ENCODE measurements around the gene CLCF1. TPM values are rescaled to one million over a fixed set of nuclear protein-coding genes. Genes with fewer than 3 reads are reported as not detected.

CLCF1 gene
- total RNA-seq, 2 donors from 2014 or later: 10.0 to 15.2 TPM

DNA sequence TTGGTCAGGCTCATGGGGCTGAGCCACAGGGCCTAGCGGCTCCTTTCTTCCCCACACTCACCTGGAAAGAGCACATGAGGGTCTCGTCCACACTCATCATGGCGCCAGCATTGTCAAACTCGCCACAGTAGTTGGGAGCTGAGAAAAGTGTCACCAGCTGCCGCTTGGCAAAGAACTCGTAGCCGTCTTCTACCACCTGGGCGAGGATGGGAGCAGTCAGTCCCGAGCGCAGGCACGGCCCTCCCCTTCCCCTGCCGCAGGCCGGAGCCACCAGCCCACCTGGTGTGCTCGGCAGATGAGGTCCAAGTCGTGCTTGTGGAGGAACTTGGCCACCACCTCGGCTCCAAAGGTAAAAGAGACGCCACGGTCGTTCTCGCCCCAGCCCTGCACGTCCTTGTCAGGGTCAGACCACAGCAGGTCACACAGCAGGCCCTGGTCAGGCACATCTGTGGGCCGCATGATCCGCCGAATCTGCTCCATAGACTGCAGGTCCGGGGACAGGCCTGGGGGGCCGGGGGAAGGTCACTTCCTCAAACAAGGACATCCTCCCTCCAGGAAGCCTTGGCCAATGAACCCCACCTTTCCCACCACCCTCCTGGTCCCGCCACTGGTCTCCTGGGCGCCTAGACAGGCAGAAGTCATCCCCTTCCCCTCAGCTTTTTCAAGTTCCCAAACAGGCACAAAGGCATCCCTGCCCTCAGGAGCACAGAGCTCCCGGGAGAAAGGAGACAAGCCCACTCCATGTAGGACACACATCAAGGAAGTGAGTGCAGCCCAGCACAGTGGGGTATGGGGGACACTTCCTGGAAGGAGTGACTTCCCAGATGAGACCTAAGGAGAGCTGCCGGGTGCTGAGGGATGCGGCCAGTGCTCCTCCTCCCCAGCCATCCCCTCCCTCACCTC lies 25.5 kb upstream of the CLCF1 start:
- no peak for DNase-seq (ENCODE audit: low spot score)
- intact Hi-C loops (cut with DNase I): loop anchor here in 1 of 2 donors (5.0 kb wide), 1 partner anchor 477 kb away; no protein-coding TSS in a partner anchor

DNA sequence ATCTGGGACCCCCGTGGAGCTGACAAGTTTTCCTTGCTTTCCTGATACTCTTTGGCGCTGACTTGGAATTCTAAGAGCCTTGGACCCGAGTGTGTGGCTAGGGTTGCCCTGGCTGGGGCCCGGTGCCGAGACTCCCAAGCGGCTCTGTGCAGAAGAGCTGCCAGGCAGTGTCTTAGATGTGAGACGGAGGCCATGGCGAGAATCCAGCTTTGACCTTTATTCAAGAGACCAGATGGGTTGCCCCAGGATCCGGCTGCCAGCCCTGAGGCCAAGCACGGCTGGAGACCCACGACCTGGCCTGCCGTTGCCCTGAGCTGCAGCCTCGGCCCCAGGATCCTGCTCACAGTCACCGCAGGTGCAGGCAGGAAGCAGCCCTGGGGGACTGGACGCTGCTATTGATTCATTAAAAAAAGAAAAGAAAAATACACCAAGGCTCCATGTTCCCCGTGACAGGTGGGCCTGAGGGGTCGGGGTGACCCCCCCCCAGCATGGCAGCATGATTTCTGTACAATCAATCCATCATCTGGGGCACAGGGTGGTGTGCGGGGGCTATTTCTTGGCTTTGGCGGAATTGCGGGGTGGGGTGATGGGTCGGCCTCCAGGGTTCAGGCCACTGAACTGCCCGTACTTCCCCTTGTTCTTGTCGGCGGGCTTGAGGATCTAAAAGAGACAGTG lies 24.7 kb upstream of the CLCF1 start:
- intact Hi-C loops (cut with DNase I): loop anchor here in 1 of 2 donors (5.0 kb wide), 1 partner anchor 476 kb away; no protein-coding TSS in a partner anchor
- no peak for DNase-seq (ENCODE audit: low spot score)

DNA sequence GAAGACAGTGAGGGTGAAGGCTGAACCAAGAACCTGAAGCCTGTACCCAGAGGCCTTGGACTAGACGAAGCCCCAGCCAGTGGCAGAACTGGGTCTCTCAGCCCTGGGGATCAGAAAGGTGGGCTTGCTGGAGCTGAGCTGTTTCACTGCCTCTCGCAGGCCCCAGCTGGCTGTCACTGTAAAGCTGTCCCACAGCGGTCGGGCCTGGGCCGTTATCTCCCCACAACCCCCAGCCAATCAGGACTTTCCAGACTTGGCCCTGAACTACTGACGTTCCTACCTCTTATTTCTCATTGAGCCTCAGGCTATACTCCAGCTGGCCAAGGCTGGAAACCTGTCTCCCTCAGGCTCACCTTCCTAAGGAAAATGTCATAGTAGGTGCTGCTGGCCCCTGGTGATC lies 24.1 kb upstream of the CLCF1 start:
- no peak for DNase-seq (ENCODE audit: low spot score)
- intact Hi-C loops (cut with DNase I): loop anchor here in 1 of 2 donors (5.0 kb wide), 1 partner anchor 475 kb away; no protein-coding TSS in a partner anchor

DNA sequence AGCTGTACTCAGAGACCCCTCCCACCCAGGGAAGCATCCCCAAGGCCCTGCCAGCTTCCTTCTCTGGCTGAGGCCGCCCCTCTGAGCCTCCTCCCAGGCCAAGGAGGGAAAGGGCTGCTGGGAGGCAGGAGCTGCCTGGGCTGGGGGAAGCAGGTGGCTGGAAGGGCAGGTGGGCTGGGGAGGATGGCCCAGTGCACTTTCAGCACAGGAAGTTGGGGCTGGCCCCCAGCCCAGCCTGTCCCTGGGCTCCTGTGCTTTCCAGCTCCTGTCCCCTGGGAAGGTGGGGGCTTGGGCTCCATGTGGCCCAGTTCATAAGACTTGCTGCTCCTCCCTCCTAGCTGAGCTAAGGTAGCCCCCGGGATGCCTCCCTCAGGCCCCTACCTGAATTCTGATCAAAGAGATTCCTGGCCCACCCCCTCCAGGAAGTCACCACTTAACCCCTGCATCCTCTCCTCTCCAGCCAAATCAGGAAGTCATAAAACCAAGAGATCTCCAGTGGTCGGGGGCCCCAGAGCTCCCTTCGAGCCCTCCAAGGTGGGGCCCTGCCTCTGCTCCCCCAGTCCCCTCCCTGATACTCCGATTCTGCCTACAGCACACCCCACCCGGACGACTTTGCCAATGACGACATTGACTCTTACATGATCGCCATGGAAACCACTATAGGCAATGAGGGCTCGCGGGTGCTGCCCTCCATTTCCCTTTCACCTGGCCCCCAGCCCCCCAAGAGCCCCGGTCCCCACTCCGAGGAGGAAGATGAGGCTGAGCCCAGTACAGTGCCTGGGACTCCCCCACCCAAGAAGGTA lies 23.4 kb upstream of the CLCF1 start:
- no peak for DNase-seq (ENCODE audit: low spot score)
- intact Hi-C loops (cut with DNase I): loop anchor here in 1 of 2 donors (5.0 kb wide), 1 partner anchor 474 kb away; no protein-coding TSS in a partner anchor

DNA sequence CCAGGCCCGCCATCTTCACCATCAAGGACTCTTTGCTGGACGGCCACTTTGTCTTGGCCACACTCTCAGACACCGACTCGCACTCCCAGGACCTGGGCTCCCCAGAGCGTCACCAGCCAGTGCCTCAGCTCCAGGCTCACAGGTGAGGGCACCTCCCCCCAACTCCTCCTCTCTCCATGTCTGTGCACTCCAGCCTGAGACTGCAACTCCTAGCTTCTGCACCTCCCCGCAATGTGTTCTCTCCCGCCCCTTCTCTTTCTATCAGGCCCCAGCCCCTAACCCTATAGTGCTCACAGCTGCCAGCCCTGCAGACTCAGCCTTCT lies 22.8 kb upstream of the CLCF1 start:
- intact Hi-C loops (cut with DNase I): loop anchor here in 1 of 2 donors (5.0 kb wide), 1 partner anchor 474 kb away; no protein-coding TSS in a partner anchor
- no peak for DNase-seq (ENCODE audit: low spot score)

DNA sequence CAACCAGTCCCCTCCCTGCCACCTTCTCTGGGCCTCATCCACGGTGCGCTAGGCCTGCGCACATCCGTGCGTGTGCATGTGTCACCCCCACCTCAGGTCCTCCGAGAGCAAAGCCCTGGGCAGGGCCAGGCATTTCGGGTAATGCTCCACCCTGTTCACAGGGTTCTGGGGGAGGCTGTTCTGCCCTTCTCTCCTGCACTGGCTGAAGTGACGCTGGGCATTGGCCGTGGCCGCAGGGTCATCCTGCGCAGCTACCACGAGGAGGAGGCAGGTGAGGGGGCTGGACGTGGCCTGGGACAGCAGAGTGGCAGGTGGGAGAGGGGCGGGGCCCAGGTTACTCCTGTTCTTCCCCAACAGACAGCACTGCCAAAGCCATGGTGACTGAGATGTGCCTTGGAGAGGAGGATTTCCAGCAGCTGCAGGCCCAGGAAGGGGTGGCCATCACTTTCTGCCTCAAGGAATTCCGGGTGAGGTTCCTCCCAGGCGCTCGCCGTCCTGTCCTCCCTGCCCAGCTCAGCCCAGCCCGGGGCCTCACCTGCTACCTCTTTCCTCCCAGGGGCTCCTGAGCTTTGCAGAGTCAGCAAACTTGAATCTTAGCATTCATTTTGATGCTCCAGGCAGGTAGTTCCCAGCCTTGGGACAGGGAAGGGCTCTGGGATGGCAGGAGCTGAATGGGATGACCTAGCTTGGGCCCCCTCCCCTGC lies 22.3 kb upstream of the CLCF1 start:
- no peak for DNase-seq (ENCODE audit: low spot score)
- intact Hi-C loops (cut with DNase I): loop anchor here in 1 of 2 donors (5.0 kb wide), 1 partner anchor 473 kb away; no protein-coding TSS in a partner anchor

DNA sequence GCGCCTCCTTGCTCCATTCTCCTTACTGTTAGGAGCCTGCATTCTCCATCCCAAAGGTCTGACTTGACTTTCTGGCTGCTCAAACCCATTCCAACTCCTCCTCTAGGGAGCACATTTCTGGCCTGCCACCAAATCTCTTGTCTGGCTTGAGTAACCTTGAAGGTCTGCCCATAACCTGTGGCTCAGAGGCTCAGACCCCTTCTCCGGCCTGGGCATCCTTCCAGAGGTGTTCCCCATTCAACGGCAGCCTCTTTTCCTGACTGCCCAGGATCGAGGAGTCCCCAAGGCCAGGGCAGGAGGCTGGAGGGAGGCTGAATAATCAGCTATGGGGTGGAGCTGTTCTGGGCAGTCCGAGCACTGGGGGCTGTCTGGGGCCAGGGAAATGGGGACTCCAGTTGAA lies 20.6 kb upstream of the CLCF1 start:
- no peak for DNase-seq (ENCODE audit: low spot score)
- intact Hi-C loops (cut with DNase I): loop anchor here in 1 of 2 donors (5.0 kb wide), 1 partner anchor 122 kb away; no protein-coding TSS in a partner anchor

DNA sequence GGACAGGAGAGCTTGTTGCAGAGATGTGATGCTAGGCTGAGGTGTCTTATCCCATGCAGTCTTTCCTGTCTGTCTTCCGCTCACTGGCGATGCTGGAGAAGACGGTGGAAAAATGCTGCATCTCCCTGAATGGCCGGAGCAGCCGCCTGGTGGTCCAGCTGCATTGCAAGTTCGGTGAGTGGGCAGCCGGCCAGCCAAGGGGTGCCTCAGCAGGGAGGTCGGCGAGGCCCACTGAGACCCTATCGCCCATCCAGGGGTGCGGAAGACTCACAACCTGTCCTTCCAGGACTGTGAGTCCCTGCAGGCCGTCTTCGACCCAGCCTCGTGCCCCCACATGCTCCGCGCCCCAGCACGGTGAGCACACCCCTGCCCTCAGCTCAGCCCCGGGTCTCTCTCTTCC lies 20.0 kb upstream of the CLCF1 start:
- intact Hi-C loops (cut with DNase I): loop anchor here in 1 of 2 donors (5.0 kb wide), 1 partner anchor 121 kb away; no protein-coding TSS in a partner anchor
- no peak for DNase-seq (ENCODE audit: low spot score)

DNA sequence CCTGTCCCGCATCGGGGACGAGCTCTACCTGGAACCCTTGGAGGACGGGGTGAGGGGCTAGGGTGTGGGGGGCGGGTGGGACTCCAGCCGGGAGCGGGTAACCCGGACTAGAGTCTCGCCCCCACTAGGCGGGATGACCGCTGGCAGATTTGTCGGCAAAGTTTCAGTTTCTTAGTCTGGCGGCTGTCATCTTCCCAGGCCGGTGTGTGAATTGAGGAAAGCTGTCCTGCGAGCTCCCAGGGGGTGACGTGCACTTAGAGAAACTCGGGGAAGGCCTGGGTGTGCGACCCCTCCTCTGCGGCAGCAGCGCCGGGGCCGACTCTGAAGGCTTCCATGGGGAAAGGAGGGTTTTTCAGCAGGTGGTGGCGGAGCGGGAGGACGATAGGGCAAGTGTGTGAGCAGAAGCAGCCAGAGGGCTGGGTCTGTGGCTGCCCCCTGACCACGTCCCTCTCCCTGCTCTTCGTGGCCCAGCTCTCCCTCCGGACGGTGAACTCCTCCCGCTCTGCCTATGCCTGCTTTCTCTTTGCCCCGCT lies 18.9 kb upstream of the CLCF1 start:
- DNase-seq (ENCODE audit: low spot score): no peak
- intact Hi-C loops (cut with DNase I): loop anchor here in 1 of 2 donors (5.0 kb wide), 1 partner anchor 120 kb away; no protein-coding TSS in a partner anchor

DNA sequence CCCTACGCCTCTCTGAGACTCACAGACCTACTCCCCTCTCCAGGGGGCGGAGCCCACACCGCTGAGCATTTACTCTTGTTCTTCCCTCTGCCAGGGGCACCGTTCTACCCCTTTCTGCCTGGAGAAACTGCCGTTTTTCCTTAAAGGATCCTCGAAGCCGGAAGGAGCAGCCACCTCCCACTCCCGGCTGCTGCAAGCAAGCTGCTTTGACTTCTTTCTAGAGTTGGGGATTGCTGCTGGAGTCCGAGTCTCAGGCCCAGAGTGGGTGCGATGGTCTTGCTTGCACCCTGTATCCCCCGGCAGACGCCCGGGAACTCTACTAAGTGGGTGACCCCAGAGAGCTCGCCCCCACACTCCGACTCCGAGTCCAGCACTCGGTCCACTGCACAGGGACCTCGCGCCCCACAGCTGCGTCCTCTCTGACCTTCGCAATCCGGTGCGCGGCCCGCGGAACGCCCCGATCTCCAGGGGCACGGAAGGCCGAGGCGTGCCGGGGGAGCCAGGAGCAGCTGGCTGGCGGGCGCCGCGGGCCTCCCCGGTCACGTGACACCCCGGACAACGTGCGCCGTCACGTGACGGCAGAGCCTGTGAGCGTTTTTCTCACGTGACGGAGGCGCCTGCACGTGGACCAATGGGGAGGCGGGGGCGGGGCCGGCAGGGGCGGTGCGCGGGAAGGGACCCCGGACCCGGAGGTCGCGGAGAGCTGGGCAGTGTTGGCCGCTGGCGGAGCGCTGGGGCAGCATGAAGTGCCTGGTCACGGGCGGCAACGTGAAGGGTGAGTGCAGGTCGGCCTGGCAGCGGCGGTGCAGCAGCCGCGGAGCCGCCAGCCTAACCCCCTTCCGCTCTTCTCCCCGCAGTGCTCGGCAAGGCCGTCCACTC lies 18.1 kb upstream of the CLCF1 start, which contains the start of gene RAD9A:
TSS of gene RAD9A (plus strand) at position 683 of the 879 bp plus-strand sequence. CDS start at position 742, 59 bp downstream.
- DNase-seq (ENCODE audit: low spot score): peak; percentile 98
- intact Hi-C loops (cut with DNase I): loop anchor here in 1 of 2 donors (5.0 kb wide), 1 partner anchor 119 kb away; no protein-coding TSS in a partner anchor

DNA sequence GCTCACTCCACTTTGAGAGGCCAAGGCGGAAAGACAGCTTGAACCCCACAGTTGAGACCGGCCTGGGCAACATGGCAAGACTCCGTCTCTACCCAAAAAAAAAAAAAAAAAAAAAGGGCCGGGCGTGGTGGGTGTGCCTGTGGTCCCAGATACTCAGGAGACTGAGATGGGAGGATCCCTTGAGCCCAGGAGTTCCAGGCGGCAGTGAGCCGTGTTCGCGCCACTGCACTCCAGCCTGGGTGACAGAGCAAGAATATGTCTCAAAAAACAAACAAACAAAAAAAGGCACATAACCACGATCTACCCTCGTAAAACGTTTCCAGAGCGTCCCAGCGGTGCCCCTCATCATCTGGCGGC lies 17.5 kb upstream of the CLCF1 start:
- intact Hi-C loops (cut with DNase I): loop anchor here in 1 of 2 donors (5.0 kb wide), 1 partner anchor 119 kb away; no protein-coding TSS in a partner anchor
- DNase-seq (ENCODE audit: low spot score): no peak

DNA sequence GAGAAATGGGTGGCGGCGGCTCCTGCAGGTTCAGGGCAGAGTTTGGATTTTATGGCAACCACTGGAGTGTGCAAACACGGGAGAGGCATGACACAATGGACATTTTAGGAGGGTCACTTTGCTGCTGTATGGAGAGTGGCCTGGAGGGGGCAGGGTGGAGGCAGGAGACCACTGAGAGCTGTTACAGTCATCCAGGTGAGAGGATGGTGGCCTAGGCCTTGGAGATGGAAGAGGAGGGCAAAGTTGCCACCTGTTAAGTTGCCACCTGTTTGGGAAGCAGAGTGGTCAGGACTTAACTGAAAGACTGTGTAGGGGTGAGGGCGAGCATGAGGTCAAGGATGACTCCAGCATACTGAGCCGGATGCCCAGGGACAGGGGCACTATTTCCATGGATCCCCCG lies 16.1 kb upstream of the CLCF1 start:
- DNase-seq (ENCODE audit: low spot score): no peak

DNA sequence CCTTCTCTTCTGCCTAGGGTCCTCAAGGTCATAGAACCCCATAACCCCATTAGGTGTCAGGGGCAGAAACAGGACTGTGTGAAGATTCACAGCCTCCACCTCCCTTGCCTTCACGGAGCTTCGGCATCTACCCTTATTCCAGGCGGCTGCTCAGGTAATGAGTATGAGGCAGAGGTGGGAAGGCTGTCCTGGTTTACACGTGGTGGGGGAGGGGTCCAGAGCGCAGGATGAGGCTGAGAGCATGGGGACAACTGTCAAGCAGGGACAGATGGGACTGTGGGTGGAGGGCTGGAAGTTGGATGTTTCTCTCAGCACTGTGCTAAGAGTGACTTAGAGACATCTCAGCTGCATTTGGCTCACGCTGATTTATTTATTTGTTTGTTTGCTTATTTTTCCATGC lies 14.1 kb upstream of the CLCF1 start:
- intact Hi-C loops (cut with DNase I): no loop called here
- DNase-seq (ENCODE audit: low spot score): no peak

More for the DNA sequence above, 16.1 kb upstream of the CLCF1 start:
- intact Hi-C loops (cut with DNase I): no loop called here

DNA sequence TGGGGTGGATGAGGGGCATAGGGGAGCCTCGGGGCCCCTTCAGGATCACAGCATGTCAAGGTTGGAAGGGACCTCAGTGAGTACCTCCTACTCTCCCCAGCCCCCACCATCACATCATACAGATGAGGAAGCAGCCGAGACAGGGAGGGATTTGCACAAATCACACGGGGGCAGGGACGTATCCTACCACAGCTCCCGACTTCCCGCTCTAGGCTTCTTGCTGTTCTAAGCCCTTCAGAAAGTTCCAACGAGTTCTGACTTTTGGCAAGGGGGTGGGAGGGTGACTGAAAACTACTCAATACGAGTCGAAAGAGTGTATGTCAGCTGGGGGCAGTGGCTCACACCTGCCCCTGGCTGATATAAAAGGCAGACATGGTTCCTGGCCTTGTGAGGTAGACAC lies 13.7 kb upstream of the CLCF1 start:
- intact Hi-C loops (cut with DNase I): no loop called here
- no peak for DNase-seq (ENCODE audit: low spot score)

DNA sequence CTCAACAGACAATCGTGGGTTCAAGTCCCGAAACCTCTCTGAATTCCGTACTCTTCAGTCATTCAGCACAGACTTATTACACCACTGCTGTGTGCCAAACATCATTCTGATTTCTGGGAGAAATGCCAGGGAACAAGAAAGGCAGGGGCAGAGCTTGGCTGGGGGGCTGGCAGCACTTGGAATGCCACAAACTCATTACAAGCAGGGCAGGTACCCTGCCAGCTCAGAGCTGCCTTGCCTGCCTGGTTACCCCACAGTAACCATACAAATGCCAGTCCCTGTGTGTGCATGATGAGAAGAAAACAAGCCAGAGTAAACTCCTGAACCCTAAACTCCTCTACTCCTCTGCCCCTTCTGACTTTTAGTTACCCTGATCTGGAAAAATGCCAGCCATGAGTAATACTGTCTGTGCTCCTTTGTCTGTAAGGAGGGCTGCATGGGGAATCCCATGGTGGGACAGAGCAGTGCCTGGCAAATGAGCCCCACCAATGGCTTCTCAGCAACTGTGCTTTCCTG lies 11.5 kb upstream of the CLCF1 start:
- intact Hi-C loops (cut with DNase I): loop anchor here in 1 of 2 donors (5.0 kb wide), 1 partner anchor 118 kb away; the partner anchor contains the start of gene GRK2

DNA sequence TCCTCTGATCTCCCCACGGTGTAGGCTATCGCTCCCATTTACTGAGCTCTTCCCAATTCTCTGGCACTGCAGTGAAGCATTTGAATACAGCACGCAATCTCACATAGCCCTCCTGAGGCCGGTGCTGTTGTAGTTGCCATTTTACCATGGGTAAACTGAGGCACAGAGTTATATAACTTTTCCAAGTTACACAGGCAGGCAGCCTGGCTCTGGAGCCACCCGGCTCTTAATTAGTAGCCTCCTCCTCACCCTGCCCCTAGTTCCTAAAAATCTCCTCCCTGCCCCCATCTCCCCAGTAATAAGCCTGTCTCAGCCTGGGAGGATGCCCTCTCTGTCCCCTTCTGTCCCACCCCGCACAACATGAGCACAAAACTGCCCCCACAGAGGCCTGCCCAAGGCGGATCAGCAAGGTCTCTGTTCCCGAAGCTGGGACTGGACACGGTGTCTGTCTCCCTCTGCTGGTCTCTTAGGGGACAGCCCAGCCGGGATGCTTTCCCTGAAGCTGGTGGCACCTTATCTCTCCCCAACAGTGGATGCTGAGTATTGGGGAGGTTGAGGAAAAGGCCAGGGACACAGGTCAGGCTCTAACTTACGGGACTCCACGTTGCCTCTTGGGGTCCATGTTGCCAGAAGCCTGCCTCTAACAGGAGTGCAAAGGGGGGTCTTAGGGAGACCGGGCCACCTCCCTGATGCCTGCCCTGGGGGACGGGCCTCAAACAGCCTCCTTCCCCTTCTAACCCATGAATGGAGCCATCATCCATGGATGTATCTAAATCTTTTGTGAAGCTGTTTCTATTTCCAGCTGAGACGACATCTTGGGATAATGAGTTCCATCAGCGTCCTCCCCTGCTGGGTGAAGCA lies 9.1 kb upstream of the CLCF1 start:
- DNase-seq (ENCODE audit: low spot score): peak; percentile 95
- intact Hi-C loops (cut with DNase I): loop anchor here (2.0 to 5.0 kb wide), 2 partner anchors 26 to 115 kb away; partner anchors contain the start of gene GRK2 (in 1 of the 2)

More for the DNA sequence above, 11.5 kb upstream of the CLCF1 start:
- no peak for DNase-seq (ENCODE audit: low spot score)

Measured in posterior vena cava (tissue), 2 donors.